HepG2 (cell line): ENCODE results near the gene C1GALT1. TPM values are rescaled to one million over a fixed set of nuclear protein-coding genes. Genes with fewer than 3 reads are reported as not detected.

Experiments used
- ATAC-seq: fragments of 200-7000 bp; cut with Tn5 transposase; 3 replicates; pipeline ENCODE4 v1.9.1; 2020; ENCODE audit warnings: mild to moderate bottlenecking, moderate library complexity
- BruUV-seq: library from RNA; stranded (reverse); fragments of 400-500 nt; replicated peaks from 2 replicates; lab custom pipeline; 2021; lab: Mats Ljungman, UMichigan
- CTCF ChIA-PET: fragments of 300-600 bp; formaldehyde crosslinking; extraction: SDS; loops from one replicate; lab custom pipeline; 2021; ENCODE audit warnings: low total read pairs, inconsistent platforms, low intra/inter-chr PET ratio; lab: Yijun Ruan, JAX
- POLR2A ChIA-PET: fragments of 350-600 bp; sonication (Branson Sonifier 250); formaldehyde crosslinking; loops from one replicate; lab custom pipeline; 2020; ENCODE audit warnings: antibody characterized with exemption, inconsistent platforms; lab: Yijun Ruan, JAX
- DNase-seq: peaks from one replicate; pipeline ENCODE4 v3.0.0-alpha.2; 2015; ENCODE audit warnings: low spot score
- FAIRE-seq: peaks from 3 replicates; lab custom pipeline; 2011; peaks lifted over from hg19 to GRCh38; lab: Jason Lieb, UNC
- H2AFZ ChIP-seq: one replicate; pipeline ENCODE4 v1.6.1; 2011; ENCODE audit warnings: low read length, inconsistent platforms
- H3K27ac ChIP-seq: fragments of 300-600 bp; 3 replicates; pipeline ENCODE4 v1.8.0; 2011; ENCODE audit warnings: mixed run types, mild to moderate bottlenecking, mixed read lengths, low read length, inconsistent platforms; ENCODE audit not compliant: insufficient read depth; ENCODE audit errors: extremely low read length
- H3K27me3 ChIP-seq, 2 experiments: fragments of 200-600 bp in 1 of 2; 2 replicates in 1 of 2; 3 replicates in 1 of 2; pipeline versions ENCODE4 v1.6.0 to v1.8.0; 2011; ENCODE audit warnings: low read length in 2 of 2, mild to moderate bottlenecking in 2 of 2, moderate library complexity in 2 of 2, inconsistent platforms in 1 of 2; ENCODE audit not compliant: insufficient read depth in 2 of 2, control insufficient read depth in 1 of 2
- H3K36me3 ChIP-seq, 2 experiments: fragments of 200-600 bp in 1 of 2; replicated peaks in 1 of 2; 2 replicates in 1 of 2; 3 replicates in 1 of 2; pipeline versions ENCODE4 v1.5.1 to v1.8.0; 2011; ENCODE audit warnings: low read length in 2 of 2, inconsistent platforms in 1 of 2; ENCODE audit not compliant: insufficient read depth in 2 of 2, control insufficient read depth in 1 of 2
- H3K4me1 ChIP-seq: 2 replicates; pipeline ENCODE4 v1.5.1; 2012; ENCODE audit warnings: low read length, inconsistent platforms; ENCODE audit not compliant: insufficient read depth
- H3K4me2 ChIP-seq: 2 replicates; pipeline ENCODE4 v1.6.0; 2011; ENCODE audit warnings: low read depth, low read length, inconsistent platforms
- H3K4me3 ChIP-seq, 3 experiments: fragments of 200-600 bp in 1 of 3; sonication (generic), shearing (Covaris generic) in 1 of 3; replicated peaks in 1 of 3; 2 replicates each; pipeline ENCODE4 v1.5.1; 2011 to 2016; ENCODE audit warnings: low read length in 3 of 3, inconsistent platforms in 2 of 3, low read depth in 2 of 3, mild to moderate bottlenecking in 2 of 3, control low read depth in 1 of 3, mixed read lengths in 1 of 3; ENCODE audit not compliant: insufficient read depth in 1 of 3
- H3K79me2 ChIP-seq: one replicate; pipeline ENCODE4 v1.6.1; 2011; ENCODE audit warnings: low read length, inconsistent platforms; ENCODE audit not compliant: insufficient read depth
- H3K9ac ChIP-seq: 2 replicates; pipeline ENCODE4 v1.6.0; 2011; ENCODE audit warnings: mild to moderate bottlenecking, low read depth, low read length, inconsistent platforms; ENCODE audit not compliant: insufficient read depth
- H3K9me3 ChIP-seq: 2 replicates; pipeline ENCODE4 v1.5.1; 2012; ENCODE audit warnings: mild to moderate bottlenecking, low read length
- H4K20me1 ChIP-seq: 2 replicates; pipeline ENCODE4 v1.6.0; 2011; ENCODE audit warnings: inconsistent platforms, mild to moderate bottlenecking, low read length, moderate library complexity; ENCODE audit not compliant: insufficient read depth
- CEBPB ChIP-seq: IDR thresholded peaks from 2 replicates; pipeline ENCODE4 v1.6.1; 2011; ENCODE audit warnings: low read depth, low read length, improper control_type of control experiment, borderline replicate concordance
- CHD2 ChIP-seq: IDR thresholded peaks from 2 replicates; pipeline ENCODE4 v1.6.1; 2011; ENCODE audit warnings: low read depth, low read length, improper control_type of control experiment
- GABPB1 ChIP-seq: IDR thresholded peaks from 2 replicates; pipeline ENCODE4 v1.6.1; 2016; ENCODE audit warnings: mild to moderate bottlenecking, missing genetic modification reagents, moderate library complexity, missing compliant biosample characterization
- HIVEP1 ChIP-seq: sonication (generic); formaldehyde crosslinking; IDR thresholded peaks from 2 replicates; pipeline ENCODE4 v1.4.0; 2020; ENCODE audit warnings: mild to moderate bottlenecking, missing genetic modification reagents
- HMG20B ChIP-seq: conservative IDR thresholded peaks from 2 replicates; pipeline ENCODE4 v1.6.1; 2016; ENCODE audit warnings: missing genetic modification reagents, missing compliant biosample characterization
- HNRNPUL1 ChIP-seq: fragments of 200-400 bp; formaldehyde crosslinking; IDR thresholded peaks from 2 replicates; pipeline ENCODE4 v1.6.1; 2017; ENCODE audit warnings: low read depth, mild to moderate bottlenecking, low read length, moderate library complexity
- HOXA7 ChIP-seq: sonication (generic); formaldehyde crosslinking; IDR thresholded peaks from 2 replicates; pipeline ENCODE4 v1.8.1; 2022; ENCODE audit warnings: mild to moderate bottlenecking, missing genetic modification reagents, moderate library complexity
- ZNF205 ChIP-seq: IDR thresholded peaks from 2 replicates; pipeline ENCODE4 v1.6.1; 2018; ENCODE audit warnings: missing biosample characterization, missing genetic modification reagents
- ZNF24 ChIP-seq: fragments of 450-650 bp; IDR thresholded peaks from 2 replicates; pipeline ENCODE4 v1.6.1; 2017; ENCODE audit warnings: antibody characterized with exemption, mild to moderate bottlenecking
- ZNF33A ChIP-seq: sonication (generic); formaldehyde crosslinking; IDR thresholded peaks from 2 replicates; pipeline ENCODE4 v1.5.1; 2020; ENCODE audit warnings: missing genetic modification reagents, mild to moderate bottlenecking, moderate library complexity, borderline replicate concordance
- ZSCAN9 ChIP-seq: IDR thresholded peaks from 2 replicates; pipeline ENCODE4 v1.6.1; 2016; ENCODE audit warnings: borderline replicate concordance
- WGBS: methylation state at CpG from one replicate; pipeline ENCODE4 v1.1.6; 2017; ENCODE audit warnings: low lambda C conversion rate; 5-methylcytosine and 5-hydroxymethylcytosine counted together
- in situ Hi-C: cut with HindIII; loops from 2 replicates; pipeline ENCODE4 v1.10.0; 2017; ENCODE audit warnings: low pct_unique_long_range_greater_than_20kb; ENCODE audit not compliant: extremely low pct_ligation_motif_present
- intact Hi-C: fragments of 100-400 bp; cut with micrococcal nuclease; formaldehyde crosslinking; loops from one replicate; pipeline ENCODE4 v1.10.0; 2022; ENCODE audit not compliant: unreplicated experiment
- polyA plus RNA-seq, 8 experiments: library from polyadenylated mRNA; depleted of rRNA in 3 of 8; stranded (reverse) in 7 of 8; unstranded in 1 of 8; fragments of >200 nt; fragmentation: Illumina TruSeq in 4 of 8; extraction: Trizol in 4 of 8; gene quantifications; 2 replicates each; pipeline versions ENCODE4 v1.2.1 to v1.2.3, GENCODE V29; 2011 to 2016; ENCODE audit warnings: low read depth in 4 of 8, missing spikeins in 1 of 8, mixed read lengths in 1 of 8; ENCODE audit not compliant: insufficient read depth in 1 of 8
- total RNA-seq, 5 experiments: library from RNA; depleted of rRNA; stranded (reverse); fragments of >200 nt; fragmentation: Illumina TruSeq; extraction: Trizol; gene quantifications; 2 replicates each; pipeline ENCODE4 v1.2.3, GENCODE V29; 2016; ENCODE audit warnings: low read depth in 1 of 5
- TF ChIP-seq, protein P1 (sequence below): IDR thresholded peaks from 2 replicates; pipeline ENCODE4 v1.6.1; 2018; ENCODE audit warnings: missing genetic modification reagents
- TF ChIP-seq, protein P2 (sequence below): sonication (generic); formaldehyde crosslinking; IDR thresholded peaks from 2 replicates; pipeline ENCODE4 v1.4.0; 2020; ENCODE audit warnings: missing genetic modification reagents
- TF ChIP-seq, protein P3 (sequence below): IDR thresholded peaks from 2 replicates; pipeline ENCODE4 v1.6.1; 2012; ENCODE audit warnings: low read length, improper control_type of control experiment
- TF ChIP-seq, protein P4 (sequence below): sonication (generic); formaldehyde crosslinking; IDR thresholded peaks from 2 replicates; pipeline ENCODE4 v1.4.0; 2020; ENCODE audit warnings: mild to moderate bottlenecking, missing genetic modification reagents, borderline replicate concordance

The C1GALT1 gene
- total and polyA plus RNA-seq, 2 of the 13 experiments (the other 11 are each of a cell fraction or from before 2014, with no cell fraction given) = 57.1 to 65.9 TPM

DNA sequence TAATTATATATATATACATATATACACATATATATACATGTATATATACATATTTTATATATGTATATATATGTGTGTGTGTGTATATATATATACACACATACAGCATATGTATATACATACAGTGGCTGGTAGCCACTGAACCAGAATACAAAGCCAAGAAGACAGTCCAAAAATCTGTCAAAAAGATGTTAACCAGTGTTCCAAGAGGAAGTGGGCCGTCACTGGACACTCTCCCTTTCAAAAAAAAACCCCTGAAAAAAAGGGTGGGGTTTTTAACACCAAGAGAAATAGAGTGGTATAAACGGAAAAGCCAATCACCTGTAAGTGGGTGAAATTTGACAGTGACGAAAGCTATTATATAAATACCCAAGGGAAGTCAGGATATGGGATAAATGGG lies 31.1 kb upstream of the C1GALT1 start:
- BruUV-seq = no TSS peak
- intact Hi-C loops (no loop called here), in situ Hi-C loops (no loop called here)
- peaks cover 58% of the 10 kb centered on the region for H3K4me1 ChIP-seq
- H3K27ac ChIP-seq = no peak overlapping the region
- no peaks in the 10 kb centered on the region for H3K79me2 ChIP-seq
- CTCF ChIA-PET = no interaction called here
- H4K20me1 ChIP-seq = no peaks in the 10 kb centered on the region
- no peak overlapping the region for H3K9ac ChIP-seq
- no peak overlapping the region for H2AFZ ChIP-seq
- ATAC-seq (no peak), DNase-seq (no peak), FAIRE-seq (no peak)
- H3K4me2 ChIP-seq = no peak overlapping the region
- whole genome bisulfite sequencing = 82% methylated on average over 3 of the region's 3 CpGs
- POLR2A ChIA-PET = no interaction called here
- peaks cover 17% of the 10 kb centered on the region for H3K9me3 ChIP-seq
- H3K27me3 ChIP-seq = no peaks in the 10 kb centered on the region
- no peak overlapping the region for H3K4me3 ChIP-seq
- H3K36me3 ChIP-seq = no peaks in the 10 kb centered on the region
- TF ChIP-seq GABPB1 = no peak
- no peak for TF ChIP-seq HNRNPUL1
- TF ChIP-seq, protein P1, sequence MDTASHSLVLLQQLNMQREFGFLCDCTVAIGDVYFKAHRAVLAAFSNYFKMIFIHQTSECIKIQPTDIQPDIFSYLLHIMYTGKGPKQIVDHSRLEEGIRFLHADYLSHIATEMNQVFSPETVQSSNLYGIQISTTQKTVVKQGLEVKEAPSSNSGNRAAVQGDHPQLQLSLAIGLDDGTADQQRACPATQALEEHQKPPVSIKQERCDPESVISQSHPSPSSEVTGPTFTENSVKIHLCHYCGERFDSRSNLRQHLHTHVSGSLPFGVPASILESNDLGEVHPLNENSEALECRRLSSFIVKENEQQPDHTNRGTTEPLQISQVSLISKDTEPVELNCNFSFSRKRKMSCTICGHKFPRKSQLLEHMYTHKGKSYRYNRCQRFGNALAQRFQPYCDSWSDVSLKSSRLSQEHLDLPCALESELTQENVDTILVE (CRISPR knock-in tag) = no peak
- TF ChIP-seq HOXA7 (CRISPR knock-in tag) = no peak
- no peak for TF ChIP-seq ZNF205 (CRISPR knock-in tag)
- TF ChIP-seq ZNF24 = no peak
- TF ChIP-seq CHD2 = no peak
- TF ChIP-seq, protein P2, sequence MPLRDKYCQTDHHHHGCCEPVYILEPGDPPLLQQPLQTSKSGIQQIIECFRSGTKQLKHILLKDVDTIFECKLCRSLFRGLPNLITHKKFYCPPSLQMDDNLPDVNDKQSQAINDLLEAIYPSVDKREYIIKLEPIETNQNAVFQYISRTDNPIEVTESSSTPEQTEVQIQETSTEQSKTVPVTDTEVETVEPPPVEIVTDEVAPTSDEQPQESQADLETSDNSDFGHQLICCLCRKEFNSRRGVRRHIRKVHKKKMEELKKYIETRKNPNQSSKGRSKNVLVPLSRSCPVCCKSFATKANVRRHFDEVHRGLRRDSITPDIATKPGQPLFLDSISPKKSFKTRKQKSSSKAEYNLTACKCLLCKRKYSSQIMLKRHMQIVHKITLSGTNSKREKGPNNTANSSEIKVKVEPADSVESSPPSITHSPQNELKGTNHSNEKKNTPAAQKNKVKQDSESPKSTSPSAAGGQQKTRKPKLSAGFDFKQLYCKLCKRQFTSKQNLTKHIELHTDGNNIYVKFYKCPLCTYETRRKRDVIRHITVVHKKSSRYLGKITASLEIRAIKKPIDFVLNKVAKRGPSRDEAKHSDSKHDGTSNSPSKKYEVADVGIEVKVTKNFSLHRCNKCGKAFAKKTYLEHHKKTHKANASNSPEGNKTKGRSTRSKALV (CRISPR knock-in tag) = no peak
- TF ChIP-seq ZNF33A (CRISPR knock-in tag) = no peak
- no peak for TF ChIP-seq HMG20B (CRISPR knock-in tag)
- TF ChIP-seq, protein P3, sequence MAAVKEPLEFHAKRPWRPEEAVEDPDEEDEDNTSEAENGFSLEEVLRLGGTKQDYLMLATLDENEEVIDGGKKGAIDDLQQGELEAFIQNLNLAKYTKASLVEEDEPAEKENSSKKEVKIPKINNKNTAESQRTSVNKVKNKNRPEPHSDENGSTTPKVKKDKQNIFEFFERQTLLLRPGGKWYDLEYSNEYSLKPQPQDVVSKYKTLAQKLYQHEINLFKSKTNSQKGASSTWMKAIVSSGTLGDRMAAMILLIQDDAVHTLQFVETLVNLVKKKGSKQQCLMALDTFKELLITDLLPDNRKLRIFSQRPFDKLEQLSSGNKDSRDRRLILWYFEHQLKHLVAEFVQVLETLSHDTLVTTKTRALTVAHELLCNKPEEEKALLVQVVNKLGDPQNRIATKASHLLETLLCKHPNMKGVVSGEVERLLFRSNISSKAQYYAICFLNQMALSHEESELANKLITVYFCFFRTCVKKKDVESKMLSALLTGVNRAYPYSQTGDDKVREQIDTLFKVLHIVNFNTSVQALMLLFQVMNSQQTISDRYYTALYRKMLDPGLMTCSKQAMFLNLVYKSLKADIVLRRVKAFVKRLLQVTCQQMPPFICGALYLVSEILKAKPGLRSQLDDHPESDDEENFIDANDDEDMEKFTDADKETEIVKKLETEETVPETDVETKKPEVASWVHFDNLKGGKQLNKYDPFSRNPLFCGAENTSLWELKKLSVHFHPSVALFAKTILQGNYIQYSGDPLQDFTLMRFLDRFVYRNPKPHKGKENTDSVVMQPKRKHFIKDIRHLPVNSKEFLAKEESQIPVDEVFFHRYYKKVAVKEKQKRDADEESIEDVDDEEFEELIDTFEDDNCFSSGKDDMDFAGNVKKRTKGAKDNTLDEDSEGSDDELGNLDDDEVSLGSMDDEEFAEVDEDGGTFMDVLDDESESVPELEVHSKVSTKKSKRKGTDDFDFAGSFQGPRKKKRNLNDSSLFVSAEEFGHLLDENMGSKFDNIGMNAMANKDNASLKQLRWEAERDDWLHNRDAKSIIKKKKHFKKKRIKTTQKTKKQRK = no peak
- TF ChIP-seq, protein P4, sequence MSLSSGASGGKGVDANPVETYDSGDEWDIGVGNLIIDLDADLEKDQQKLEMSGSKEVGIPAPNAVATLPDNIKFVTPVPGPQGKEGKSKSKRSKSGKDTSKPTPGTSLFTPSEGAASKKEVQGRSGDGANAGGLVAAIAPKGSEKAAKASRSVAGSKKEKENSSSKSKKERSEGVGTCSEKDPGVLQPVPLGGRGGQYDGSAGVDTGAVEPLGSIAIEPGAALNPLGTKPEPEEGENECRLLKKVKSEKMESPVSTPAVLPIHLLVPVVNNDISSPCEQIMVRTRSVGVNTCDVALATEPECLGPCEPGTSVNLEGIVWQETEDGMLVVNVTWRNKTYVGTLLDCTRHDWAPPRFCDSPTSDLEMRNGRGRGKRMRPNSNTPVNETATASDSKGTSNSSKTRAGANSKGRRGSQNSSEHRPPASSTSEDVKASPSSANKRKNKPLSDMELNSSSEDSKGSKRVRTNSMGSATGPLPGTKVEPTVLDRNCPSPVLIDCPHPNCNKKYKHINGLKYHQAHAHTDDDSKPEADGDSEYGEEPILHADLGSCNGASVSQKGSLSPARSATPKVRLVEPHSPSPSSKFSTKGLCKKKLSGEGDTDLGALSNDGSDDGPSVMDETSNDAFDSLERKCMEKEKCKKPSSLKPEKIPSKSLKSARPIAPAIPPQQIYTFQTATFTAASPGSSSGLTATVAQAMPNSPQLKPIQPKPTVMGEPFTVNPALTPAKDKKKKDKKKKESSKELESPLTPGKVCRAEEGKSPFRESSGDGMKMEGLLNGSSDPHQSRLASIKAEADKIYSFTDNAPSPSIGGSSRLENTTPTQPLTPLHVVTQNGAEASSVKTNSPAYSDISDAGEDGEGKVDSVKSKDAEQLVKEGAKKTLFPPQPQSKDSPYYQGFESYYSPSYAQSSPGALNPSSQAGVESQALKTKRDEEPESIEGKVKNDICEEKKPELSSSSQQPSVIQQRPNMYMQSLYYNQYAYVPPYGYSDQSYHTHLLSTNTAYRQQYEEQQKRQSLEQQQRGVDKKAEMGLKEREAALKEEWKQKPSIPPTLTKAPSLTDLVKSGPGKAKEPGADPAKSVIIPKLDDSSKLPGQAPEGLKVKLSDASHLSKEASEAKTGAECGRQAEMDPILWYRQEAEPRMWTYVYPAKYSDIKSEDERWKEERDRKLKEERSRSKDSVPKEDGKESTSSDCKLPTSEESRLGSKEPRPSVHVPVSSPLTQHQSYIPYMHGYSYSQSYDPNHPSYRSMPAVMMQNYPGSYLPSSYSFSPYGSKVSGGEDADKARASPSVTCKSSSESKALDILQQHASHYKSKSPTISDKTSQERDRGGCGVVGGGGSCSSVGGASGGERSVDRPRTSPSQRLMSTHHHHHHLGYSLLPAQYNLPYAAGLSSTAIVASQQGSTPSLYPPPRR (CRISPR knock-in tag) = no peak
- no peak for TF ChIP-seq HIVEP1 (CRISPR knock-in tag)
- no peak for TF ChIP-seq CEBPB
- TF ChIP-seq ZSCAN9 = no peak
